Adrenal gland (tissue), 12 donors: ENCODE measurements around the gene LHPP. TPM values are rescaled to one million over a fixed set of nuclear protein-coding genes. Genes with fewer than 3 reads are reported as not detected.

Experiments used
- DNase-seq, 7 donors: peaks; one replicate each; pipeline ENCODE4 v3.0.0-alpha.2; 2019 to 2020
- H3K27ac ChIP-seq, 5 donors: fragments of 200-600 bp; sonication (generic) in 4 of 5; 1 replicate in 3 of 5; 2 replicates in 2 of 5; pipeline versions ENCODE4 v1.5.1 to v1.8.0; 2016 to 2020; ENCODE audit warnings: mild to moderate bottlenecking in 1 of 5
- H3K27me3 ChIP-seq: fragments of 200-600 bp; 2 replicates; pipeline ENCODE4 v1.8.0; 2021
- H3K36me3 ChIP-seq, 2 donors: fragments of 200-600 bp; replicated peaks in 1 of 2; 1 replicate in 1 of 2; 2 replicates in 1 of 2; pipeline versions ENCODE4 v1.5.1 to v1.8.0; 2018 to 2022
- H3K4me1 ChIP-seq, 2 donors: fragments of 200-600 bp; replicated peaks in 1 of 2; 1 replicate in 1 of 2; 2 replicates in 1 of 2; pipeline versions ENCODE4 v1.5.1 to v1.8.0; 2018 to 2021
- H3K4me3 ChIP-seq, 4 donors: fragments of 200-600 bp; sonication (generic) in 3 of 4; one replicate each; pipeline ENCODE4 v1.5.1; 2016 to 2018
- H3K9me3 ChIP-seq, 3 donors: fragments of 200-600 bp; sonication (generic) in 1 of 3; replicated peaks in 1 of 3; 1 replicate in 2 of 3; 2 replicates in 1 of 3; pipeline versions ENCODE4 v1.5.1 to v1.8.0; 2016 to 2021
- POLR2A ChIP-seq, 2 donors: fragments of 450-650 bp; IDR thresholded peaks; one replicate each; pipeline ENCODE4 v1.6.1; 2017; ENCODE audit warnings: antibody characterized with exemption in 2 of 2, mild to moderate bottlenecking in 2 of 2, moderate library complexity in 1 of 2
- WGBS, 4 donors: extraction: QIAGEN DNeasy Blood & Tissue Kit in 2 of 4; methylation state at CpG; one replicate each; pipeline versions ENCODE4 v1.1.5 to v1.1.7; 2013 to 2017; 5-methylcytosine and 5-hydroxymethylcytosine counted together
- intact Hi-C, 2 donors: fragments of 100-400 bp; cut with DNase I; formaldehyde crosslinking; loops; one replicate each; pipeline versions ENCODE4 v1.14.1 to v1.15.0; 2022 to 2023
- polyA plus RNA-seq, 3 donors: library from polyadenylated mRNA; stranded (reverse); fragments of 200-250 nt in 2 of 3; fragments of 350-450 nt in 1 of 3; fragmentation: Illumina TruSeq in 1 of 3; extraction: RNeasy Lipid Tissue Mini Kit (QIAGEN cat#74804) in 1 of 3; gene quantifications; one replicate each; pipeline ENCODE4 v1.2.3, GENCODE V29; 2013 to 2014
- total RNA-seq, 9 donors: library from RNA; depleted of rRNA in 4 of 9; stranded (reverse); fragments of >200 nt in 4 of 9; fragments of 120-200 nt in 1 of 9; fragmentation: NEBNext Ultra II Directional in 1 of 9; extraction: Animal tissue kit (Norgen Biotek cat#: 25700) in 1 of 9; gene quantifications; one replicate each; pipeline versions ENCODE4 v1.1.0 to v1.2.4, GENCODE V29; 2013 to 2023
- TF ChIP-seq, protein P1 (sequence below), 6 experiments: fragments of 450-650 bp in 4 of 6; fragments of 200-600 bp in 2 of 6; sonication (generic) in 1 of 6; IDR thresholded peaks; 1 replicate in 5 of 6; 2 replicates in 1 of 6; pipeline versions ENCODE4 v1.5.1 to v1.8.0; 2016 to 2021; ENCODE audit warnings: antibody characterized with exemption in 6 of 6, mild to moderate bottlenecking in 2 of 6, moderate library complexity in 1 of 6
- donor health status: healthy with polysubstance abuse.
- donor health status: Bipolar disorder and iron deficiency.
- donor health status: DM: yes; HTN: yes; CAD: no.
- donor health status: DM: no; HTN: no; CAD: no.
- donor health status: DM: no; HTN: no; CAD: no.
- donor health status: DM: yes; HTN: yes; CAD: no.

Gene LHPP
- total and polyA plus RNA-seq, 12 donors, result 10.5 to 70.1 (median 43.4) TPM

DNA sequence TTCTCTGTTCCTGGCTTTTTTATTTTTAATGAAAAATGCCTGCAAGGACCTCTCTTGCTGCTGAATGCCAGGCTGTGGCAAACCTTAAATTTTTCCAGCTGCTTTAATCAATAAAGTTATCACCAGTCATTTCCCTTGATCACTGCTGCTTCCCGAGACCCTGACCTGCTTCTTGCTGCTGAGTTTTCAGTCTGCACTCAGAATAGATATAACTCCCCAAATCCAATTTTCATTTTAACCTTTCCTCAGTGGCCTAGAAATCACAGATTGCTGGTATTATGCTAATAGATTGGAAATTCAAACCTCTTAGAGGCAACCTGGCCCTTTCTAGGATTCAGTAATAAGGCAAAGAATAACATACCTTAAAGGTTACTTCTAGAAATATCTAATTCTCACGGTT is 43.7 kb downstream of the LHPP start:
- DNase-seq, result no peak
- Histone ChIP-seq H3K4me3 (no peak overlapping the region), H3K27me3 (no peaks in the 10 kb centered on the region), H3K9me3 (no peaks in the 10 kb centered on the region), H3K4me1 (no peaks in the 10 kb centered on the region), H3K27ac (no peak overlapping the region), H3K36me3 (no peaks in the 10 kb centered on the region)
- TF ChIP-seq, protein P1, sequence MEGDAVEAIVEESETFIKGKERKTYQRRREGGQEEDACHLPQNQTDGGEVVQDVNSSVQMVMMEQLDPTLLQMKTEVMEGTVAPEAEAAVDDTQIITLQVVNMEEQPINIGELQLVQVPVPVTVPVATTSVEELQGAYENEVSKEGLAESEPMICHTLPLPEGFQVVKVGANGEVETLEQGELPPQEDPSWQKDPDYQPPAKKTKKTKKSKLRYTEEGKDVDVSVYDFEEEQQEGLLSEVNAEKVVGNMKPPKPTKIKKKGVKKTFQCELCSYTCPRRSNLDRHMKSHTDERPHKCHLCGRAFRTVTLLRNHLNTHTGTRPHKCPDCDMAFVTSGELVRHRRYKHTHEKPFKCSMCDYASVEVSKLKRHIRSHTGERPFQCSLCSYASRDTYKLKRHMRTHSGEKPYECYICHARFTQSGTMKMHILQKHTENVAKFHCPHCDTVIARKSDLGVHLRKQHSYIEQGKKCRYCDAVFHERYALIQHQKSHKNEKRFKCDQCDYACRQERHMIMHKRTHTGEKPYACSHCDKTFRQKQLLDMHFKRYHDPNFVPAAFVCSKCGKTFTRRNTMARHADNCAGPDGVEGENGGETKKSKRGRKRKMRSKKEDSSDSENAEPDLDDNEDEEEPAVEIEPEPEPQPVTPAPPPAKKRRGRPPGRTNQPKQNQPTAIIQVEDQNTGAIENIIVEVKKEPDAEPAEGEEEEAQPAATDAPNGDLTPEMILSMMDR (IDR thresholded peaks at IDR 0.05), result no peak
- TF ChIP-seq POLR2A (IDR thresholded peaks at IDR 0.05), result no peak
- intact Hi-C loops, result no loop called here
- 48 to 80% (median 61%) methylated on average over 2 of the region's 2 CpGs for WGBS, 4 donors

GRCh38 chr10:124508070-124508667 is 46.5 kb downstream of the LHPP start:
- WGBS, 4 donors, result 81 to 90% (median 85%) methylated on average over 4 to 8 of the region's 8 CpGs
- H3K9me3 ChIP-seq, result no peaks in the 10 kb centered on the region
- no peak for DNase-seq
- H3K4me1 ChIP-seq, result no peaks in the 10 kb centered on the region
- no peaks in the 10 kb centered on the region for H3K36me3 ChIP-seq
- intact Hi-C loops, result no loop called here
- H3K27ac ChIP-seq, result no peak overlapping the region
- no peaks in the 10 kb centered on the region for H3K27me3 ChIP-seq
- TF ChIP-seq, protein P1 (IDR thresholded peaks at IDR 0.05), result no peak
- TF ChIP-seq POLR2A (IDR thresholded peaks at IDR 0.05), result no peak
- no peak overlapping the region for H3K4me3 ChIP-seq

- H3K27me3 ChIP-seq, result no peaks in the 10 kb centered on the region
- intact Hi-C loops, result no loop called here
- 73 to 94% (median 78%) methylated on average over 5 of the region's 5 CpGs for WGBS, 4 donors
- TF ChIP-seq POLR2A (IDR thresholded peaks at IDR 0.05), result no peak
- TF ChIP-seq, protein P1 (IDR thresholded peaks at IDR 0.05), result no peak
- no peak overlapping the region for H3K27ac ChIP-seq
- no peak overlapping the region for H3K4me3 ChIP-seq
- no peaks in the 10 kb centered on the region for H3K4me1 ChIP-seq
- H3K36me3 ChIP-seq, result no peaks in the 10 kb centered on the region
- no peaks in the 10 kb centered on the region for H3K9me3 ChIP-seq
- DNase-seq, result no peak
These were observed 47.4 kb downstream of the LHPP start for GRCh38 chr10:124508907-124509454.

DNA sequence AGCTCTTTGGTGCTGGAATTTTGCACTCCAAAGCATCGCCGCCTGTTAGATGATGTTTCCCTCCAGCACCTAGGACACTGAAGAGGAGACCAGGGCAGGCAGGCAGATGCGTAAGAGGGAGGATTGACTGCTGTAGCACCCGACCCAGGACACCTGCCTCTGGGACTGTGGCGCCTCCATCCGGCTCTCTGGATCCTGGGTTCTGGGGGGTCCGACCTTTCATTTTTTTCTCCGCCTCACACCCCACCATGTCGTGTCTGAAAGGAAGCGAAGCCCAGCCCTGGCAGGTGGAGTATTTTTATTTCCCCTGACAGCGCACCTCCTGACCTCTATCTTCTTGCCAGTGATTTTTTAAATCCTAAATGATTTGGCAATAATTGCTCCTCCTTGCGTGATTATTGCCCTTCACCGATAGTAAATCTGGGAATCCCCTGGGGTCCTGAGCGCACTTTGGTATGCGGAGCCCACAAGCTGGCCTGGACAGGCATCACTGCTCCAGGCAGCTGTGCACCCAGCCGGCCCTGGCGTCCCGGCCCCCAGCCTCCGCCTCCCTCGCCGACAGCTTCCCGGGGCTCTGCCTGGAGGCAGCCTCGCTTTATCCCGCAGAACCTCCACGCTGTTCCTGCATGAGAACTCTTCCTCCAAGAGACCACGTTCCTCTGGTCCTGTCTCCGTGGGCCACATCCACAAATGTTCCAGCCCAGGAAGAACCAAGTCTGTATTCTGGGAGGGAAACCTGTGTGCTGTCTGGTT is 48.4 kb downstream of the LHPP start:
- no peak overlapping the region for H3K4me3 ChIP-seq
- TF ChIP-seq, protein P1 (IDR thresholded peaks at IDR 0.05), result no peak
- TF ChIP-seq POLR2A (IDR thresholded peaks at IDR 0.05), result no peak
- no peak overlapping the region for H3K27ac ChIP-seq
- H3K27me3 ChIP-seq, result no peaks in the 10 kb centered on the region
- H3K9me3 ChIP-seq, result no peaks in the 10 kb centered on the region
- 89 to 94% (median 92%) methylated on average over 26 to 27 of the region's 27 CpGs for WGBS, 4 donors
- intact Hi-C loops, result no loop called here
- H3K4me1 ChIP-seq, result no peaks in the 10 kb centered on the region
- no peak for DNase-seq
- H3K36me3 ChIP-seq, result no peaks in the 10 kb centered on the region
